Midbrain (tissue), 1 donor: ENCODE measurements around the gene ITPK1.
A peak's percentile ranks its signal among the peaks of the same experiment; 100 is the strongest.

Source experiments
- DNase-seq: peaks from one replicate; lab custom pipeline; 2025; lab: John Stamatoyannopoulos, UW

The ITPK1 gene

DNA sequence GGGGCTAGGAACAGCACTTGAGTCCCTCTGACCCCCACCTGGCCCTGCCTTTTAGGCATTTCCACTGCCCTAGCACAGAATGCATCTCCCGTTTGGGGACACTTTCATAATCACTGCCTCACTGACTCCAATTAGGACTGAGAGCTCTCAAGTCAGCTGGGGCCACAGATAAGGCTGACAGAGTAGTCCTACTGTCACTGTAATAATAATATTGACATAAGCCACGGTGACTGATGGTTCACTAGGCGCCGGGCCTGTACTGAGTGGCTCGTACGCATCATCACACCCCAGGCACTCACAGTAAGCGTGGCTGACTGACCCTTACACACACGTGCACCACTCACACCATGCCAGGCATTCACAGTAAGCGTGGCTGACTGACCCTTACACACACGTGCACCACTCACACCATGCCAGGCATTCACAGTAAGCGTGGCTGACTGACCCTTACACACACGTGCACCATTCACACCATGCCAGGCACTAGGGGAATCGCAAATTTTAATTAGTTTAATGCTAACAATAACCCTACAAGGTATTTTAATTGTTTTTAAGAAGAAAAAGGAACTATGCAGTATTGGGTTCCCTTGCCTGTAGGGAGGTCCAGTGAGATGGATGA, 105.1 kb downstream of the ITPK1 start:
- DNase-seq: no peak

- DNase-seq: no peak
Measured at GRCh38 chr14:93010130-93010499, 105.6 kb downstream of the ITPK1 start.

- DNase-seq: peak; percentile 91
Measured at GRCh38 chr14:93009471-93010129, 106.1 kb downstream of the ITPK1 start.

DNA sequence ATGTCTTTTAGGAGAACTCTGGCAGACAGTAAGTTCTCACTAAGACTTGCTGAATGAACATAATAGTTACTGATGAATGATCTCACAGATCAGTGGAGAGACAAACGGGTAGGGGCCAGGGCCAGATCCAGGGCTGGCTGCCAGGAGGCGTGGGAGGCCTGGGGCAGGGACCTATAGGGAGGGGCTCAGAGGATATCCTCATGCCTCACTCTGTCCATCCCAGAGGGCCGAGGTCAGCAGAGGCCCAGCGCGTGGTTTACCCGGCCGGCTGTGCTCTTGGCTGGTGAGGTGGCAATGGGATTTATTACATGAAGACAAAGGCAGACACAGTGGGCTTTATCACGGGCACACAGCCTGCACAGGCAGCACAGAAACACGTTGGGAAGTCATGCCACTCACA, 107.3 kb downstream of the ITPK1 start:
- DNase-seq: peak; percentile 39

DNA sequence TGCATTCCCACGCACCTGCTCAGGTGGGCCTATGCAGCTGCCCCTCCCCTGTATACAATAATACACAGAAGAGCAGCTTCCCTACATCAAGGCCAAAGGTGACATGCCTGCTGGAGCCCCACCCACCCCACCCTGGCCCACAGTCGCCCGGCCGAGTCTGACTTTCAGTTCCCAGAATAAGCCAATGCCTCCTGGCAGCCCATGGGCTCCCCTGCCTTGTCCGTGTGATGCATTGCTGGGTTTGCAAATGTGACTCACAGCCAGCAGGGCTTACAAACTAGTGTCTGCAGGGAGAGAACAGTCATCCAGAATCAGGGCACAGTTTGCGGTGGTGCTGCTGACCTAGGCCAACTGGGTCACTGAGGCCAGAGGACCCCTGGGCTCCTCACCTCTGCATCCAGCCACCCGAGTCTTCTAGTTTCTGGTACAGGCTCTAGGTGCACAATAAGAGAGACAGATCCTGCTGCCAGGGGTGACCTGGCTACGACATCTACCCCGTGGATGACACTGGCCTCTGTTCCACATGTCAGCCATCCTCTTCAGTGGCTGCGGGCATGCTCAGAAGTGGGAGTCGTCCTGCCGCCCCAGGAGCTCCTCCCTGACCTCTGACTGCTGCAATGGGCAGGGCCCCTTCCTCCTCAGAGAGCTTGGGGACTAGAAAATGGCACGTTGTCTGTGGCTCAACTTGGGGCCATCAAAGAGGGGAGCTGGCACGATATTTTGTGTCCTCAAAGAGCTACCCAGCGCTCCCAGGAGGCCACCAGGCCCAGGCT, 108.3 kb downstream of the ITPK1 start:
- no peak for DNase-seq

GRCh38 chr14:93006567-93007051, 109.1 kb downstream of the ITPK1 start:
- DNase-seq: no peak

DNA sequence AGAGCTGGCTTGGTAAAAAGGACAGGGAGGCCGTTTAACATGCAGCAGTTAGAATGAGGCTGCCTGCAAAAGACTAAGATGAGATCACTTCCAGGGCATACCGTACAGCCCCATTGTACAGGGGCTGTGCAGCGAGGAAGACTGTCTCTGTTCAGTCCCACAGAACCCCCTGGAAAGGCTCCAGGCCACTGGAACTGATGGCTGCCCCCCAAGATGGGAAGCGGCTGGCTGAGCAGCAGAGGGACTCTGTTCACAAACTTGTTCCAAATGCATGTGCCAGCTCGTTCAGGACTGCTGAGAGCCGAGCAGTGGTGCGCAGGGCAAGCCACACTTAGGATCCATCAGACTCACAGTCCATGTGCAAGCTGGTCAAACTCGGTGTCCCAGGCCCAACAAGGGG, 109.9 kb downstream of the ITPK1 start:
- peak; percentile 65 for DNase-seq

DNA sequence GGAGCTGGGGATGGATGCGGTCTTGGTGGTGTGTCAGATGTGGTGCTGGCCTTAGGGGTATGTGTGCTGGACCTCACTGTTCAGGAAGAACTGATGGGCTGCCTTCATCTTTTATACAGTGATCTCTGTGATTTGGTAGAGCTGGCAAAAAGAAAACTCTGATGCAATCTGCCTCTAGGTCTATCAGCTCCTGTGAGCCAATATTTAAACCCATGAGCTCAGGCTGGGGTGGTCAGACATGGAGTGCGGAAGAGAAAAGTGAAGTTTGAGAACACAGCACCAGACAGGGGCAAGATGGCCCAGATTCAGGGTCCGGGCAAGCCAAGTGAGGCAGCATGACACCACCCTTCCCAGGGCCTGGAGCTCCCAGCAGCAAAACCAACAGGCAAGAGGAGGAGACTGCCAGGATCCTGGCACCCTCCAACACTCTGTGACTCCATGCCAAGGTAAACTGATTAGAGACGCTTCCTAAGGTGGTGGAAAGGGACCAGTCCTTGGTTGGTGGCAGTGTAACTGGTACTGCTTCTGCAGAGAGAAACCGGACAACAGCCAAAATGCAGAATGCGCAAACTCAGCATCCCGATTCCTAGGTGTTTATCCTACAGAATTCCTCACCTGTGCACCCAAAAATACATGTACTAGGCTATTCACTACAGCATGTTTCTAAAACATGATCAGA, 110.5 kb downstream of the ITPK1 start:
- DNase-seq: no peak

GRCh38 chr14:93004699-93005082, 111.0 kb downstream of the ITPK1 start:
- no peak for DNase-seq

- DNase-seq: peak; percentile 37
Measured at GRCh38 chr14:93003945-93004698, 111.6 kb downstream of the ITPK1 start.

DNA sequence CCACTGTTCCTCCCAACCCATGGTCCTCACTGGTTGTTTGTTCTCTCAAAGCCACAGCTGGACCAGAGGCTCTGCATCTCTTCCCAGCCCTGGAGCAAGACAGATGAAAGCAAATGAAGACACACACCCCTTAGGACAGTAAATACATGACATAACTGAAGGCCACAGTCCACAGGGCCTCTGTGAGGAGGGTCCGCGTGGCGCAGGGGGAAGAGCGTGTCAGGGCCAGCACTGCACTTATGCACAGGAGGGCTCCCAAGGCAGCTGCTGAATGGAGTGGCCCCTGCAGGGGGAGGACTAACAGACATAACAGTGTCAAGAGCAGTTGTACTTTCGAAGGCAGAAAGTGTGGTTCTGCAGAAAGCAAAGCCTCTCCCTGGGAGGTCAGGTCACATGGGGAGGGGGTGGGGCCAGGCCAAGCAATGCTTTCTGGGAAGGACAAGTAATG, 112.8 kb downstream of the ITPK1 start:
- DNase-seq: no peak

GRCh38 chr14:93002049-93002448, 113.7 kb downstream of the ITPK1 start:
- no peak for DNase-seq

DNA sequence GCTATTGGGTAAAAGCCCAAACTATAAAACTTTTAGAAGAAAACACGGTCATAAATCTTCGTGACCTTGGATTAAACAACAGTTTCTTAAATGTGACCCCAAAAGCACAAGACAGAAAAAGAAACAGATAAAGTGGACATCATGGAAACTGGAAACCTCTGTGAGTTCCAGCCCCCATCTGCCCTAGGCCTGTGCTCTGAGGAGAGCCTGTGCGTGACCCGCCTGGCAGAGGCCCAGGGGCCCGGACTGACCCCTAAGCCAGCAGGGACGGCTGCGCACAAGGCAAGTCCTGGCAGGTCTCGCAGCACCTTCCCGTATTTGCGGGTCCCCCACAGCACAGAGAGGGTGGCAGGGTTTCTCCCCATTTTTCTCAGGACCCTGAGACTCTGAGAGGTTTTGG, 116.8 kb downstream of the ITPK1 start:
- no peak for DNase-seq

DNA sequence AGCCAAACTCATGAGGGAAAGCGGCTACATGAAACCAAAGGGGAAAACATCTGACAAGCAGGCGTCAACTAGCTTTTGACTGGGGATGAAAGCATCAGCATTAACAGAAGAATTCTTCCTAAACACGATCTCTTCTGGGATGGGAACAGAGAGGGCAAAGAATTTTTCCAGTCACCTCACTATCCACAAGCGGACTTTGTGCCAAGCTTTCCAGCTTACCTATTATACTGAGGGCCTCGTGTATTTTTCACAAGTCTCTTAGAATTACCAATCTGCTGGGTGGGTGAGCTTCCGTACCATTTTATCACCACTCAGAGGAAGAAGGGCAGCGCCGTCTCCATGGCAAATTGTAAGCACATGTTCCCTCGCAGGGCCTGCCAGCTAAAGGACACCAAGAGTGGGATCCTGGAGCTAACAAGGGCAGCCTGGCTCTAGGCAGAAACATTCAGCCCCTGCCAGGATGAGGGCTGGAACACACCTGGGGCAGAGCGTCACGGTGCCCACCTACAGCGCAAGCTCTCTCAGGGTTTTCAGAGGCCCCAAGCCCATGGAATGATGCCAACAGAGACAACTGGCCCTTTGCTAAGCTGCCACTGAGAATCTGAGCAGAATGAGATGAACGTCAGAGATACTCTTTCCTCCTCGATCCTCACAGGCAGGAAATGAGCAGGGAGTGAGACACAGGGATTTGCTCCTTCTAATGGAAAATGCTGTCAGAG, 118.2 kb downstream of the ITPK1 start:
- DNase-seq: no peak

GRCh38 chr14:92995620-92996019, 120.1 kb downstream of the ITPK1 start:
- no peak for DNase-seq

GRCh38 chr14:92994942-92995341, 120.8 kb downstream of the ITPK1 start:
- DNase-seq: no peak

DNA sequence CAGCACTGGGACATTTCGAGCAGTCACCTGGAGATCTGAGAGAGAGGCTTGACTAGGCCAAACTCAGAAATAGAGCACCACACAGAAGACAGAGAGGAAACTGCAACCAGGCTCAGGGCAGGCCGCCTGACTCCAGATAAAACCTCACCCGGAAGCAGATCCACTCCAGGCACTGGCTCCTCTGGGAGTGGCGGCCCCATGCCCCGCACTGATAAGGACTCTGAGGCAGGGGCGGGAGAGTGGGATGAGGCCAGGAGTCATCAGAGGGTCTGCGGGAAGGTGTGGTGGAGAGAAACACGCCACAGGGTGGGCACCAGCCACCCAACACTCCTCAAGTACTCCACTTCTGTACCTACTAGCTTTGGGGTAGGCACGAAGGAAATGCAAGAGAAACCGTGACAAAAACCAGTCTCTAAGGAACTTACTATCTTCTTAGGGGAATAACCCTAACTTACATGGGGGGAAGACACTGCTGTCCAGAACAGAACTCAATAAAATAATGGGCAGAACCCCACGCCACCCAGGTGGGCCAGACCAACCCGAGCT, 121.5 kb downstream of the ITPK1 start:
- no peak for DNase-seq

DNA sequence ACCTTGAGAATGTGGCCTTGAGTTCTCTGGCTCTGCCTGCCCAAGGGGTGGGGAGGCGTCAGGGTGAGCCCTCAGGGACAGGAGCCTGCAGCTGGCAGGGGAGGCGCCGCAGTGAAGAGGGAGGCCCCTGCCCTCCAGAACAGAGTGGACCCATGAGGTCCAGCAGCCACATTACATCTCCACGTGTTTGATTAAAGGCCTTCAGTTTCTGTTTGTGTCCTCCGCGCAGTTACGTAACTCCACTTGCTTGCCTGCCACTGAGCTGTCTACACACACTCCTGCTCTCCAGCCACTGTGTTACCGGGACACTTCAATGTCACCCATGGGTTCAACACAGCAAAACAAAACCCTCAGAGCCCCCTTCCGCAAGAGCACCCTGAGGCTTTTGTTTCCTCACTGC, 122.4 kb downstream of the ITPK1 start:
- DNase-seq: no peak

DNA sequence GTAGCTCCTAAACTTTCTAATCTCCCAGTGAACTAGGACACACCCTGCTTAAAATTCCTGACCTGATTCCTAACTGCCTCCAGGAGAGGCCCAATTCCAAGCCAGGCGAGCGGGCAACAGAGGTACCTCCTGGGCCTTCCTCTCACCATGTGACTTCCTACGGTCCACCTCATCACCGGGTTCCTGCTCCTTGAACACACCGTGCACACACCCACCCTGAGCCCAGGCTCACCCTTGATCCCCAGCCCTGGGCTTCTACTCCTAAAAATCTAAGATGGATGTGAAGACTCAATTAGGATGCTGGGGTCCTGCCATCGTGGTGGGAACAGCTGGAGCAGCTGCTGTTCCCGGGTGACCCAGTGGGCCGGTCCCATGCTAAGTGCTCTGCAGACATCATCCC, 124.2 kb downstream of the ITPK1 start:
- no peak for DNase-seq
